ENCODE results near the gene DCAF8.

DNA sequence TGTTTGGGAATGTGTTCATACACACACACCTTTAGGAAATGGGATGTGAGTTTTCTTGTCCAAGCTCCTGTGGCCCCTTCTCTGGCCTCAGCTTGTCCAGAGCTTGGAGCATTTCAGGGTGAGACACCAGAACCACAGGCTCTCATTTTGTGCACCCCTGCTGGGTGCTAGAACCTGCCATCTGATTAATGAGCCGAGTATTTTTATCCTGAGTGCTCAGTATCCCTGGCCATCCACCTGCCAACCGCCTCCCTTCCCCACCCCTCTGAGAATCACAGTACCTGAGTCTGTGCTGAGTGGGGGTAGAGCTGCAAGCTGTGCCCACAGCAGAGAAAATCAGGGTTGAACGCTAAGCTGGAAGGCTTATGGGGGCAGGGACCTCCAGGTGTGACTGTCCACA, 70.6 kb downstream of the DCAF8 start:
- TF ChIP-seq, protein P1, sequence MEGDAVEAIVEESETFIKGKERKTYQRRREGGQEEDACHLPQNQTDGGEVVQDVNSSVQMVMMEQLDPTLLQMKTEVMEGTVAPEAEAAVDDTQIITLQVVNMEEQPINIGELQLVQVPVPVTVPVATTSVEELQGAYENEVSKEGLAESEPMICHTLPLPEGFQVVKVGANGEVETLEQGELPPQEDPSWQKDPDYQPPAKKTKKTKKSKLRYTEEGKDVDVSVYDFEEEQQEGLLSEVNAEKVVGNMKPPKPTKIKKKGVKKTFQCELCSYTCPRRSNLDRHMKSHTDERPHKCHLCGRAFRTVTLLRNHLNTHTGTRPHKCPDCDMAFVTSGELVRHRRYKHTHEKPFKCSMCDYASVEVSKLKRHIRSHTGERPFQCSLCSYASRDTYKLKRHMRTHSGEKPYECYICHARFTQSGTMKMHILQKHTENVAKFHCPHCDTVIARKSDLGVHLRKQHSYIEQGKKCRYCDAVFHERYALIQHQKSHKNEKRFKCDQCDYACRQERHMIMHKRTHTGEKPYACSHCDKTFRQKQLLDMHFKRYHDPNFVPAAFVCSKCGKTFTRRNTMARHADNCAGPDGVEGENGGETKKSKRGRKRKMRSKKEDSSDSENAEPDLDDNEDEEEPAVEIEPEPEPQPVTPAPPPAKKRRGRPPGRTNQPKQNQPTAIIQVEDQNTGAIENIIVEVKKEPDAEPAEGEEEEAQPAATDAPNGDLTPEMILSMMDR (IDR thresholded peaks at IDR 0.05) = no peak
- TF ChIP-seq ZFX (IDR thresholded peaks at IDR 0.05; ENCODE audit: borderline replicate concordance) = no peak
